Osteocyte (in vitro differentiated cells): ENCODE results near the gene SAT1. TPM values are rescaled to one million over a fixed set of nuclear protein-coding genes. Genes with fewer than 3 reads are reported as not detected.
A peak's percentile ranks its signal among the peaks of the same experiment; 100 is the strongest.

Source experiments
- DNase-seq: peaks from one replicate; pipeline ENCODE4 v3.0.0; 2021; ENCODE audit warnings: mixed read lengths; ENCODE audit not compliant: unreplicated experiment; ENCODE audit errors: extremely low spot score
- H3K27ac Mint-ChIP-seq: one replicate; pipeline ENCODE4 v1.8.0; 2021; ENCODE audit warnings: mild to moderate bottlenecking, mixed read lengths; ENCODE audit not compliant: unreplicated experiment
- H3K27me3 Mint-ChIP-seq: one replicate; pipeline ENCODE4 v1.8.0; 2021; ENCODE audit warnings: mixed read lengths; ENCODE audit not compliant: unreplicated experiment
- H3K36me3 Mint-ChIP-seq: one replicate; pipeline ENCODE4 v1.8.0; 2021; ENCODE audit warnings: mixed read lengths; ENCODE audit not compliant: unreplicated experiment
- H3K4me1 Mint-ChIP-seq: one replicate; pipeline ENCODE4 v1.8.0; 2021; ENCODE audit warnings: mixed read lengths; ENCODE audit not compliant: unreplicated experiment
- H3K4me3 Mint-ChIP-seq: one replicate; pipeline ENCODE4 v1.8.0; 2021; ENCODE audit warnings: mild to moderate bottlenecking, moderate library complexity, mixed read lengths; ENCODE audit not compliant: unreplicated experiment
- H3K9me3 Mint-ChIP-seq: one replicate; pipeline ENCODE4 v1.8.0; 2021; ENCODE audit warnings: mixed read lengths; ENCODE audit not compliant: unreplicated experiment
- CTCF ChIP-seq: fragments of 200-600 bp; sonication (generic); IDR thresholded peaks from 2 replicates; pipeline ENCODE4 v1.5.0; 2021; ENCODE audit warnings: antibody characterized with exemption, mild to moderate bottlenecking, moderate library complexity
- total RNA-seq: library from RNA; stranded (reverse); gene quantifications from 2 replicates; pipeline ENCODE4 v1.2.1, GENCODE V29; 2021

The SAT1 gene
- total RNA-seq, 1 donor from 2014 or later, result 234 TPM

- no peak overlapping the region for H3K4me3 Mint-ChIP-seq
- H3K27ac Mint-ChIP-seq, result peak overlapping the region; percentile 14
- no peaks in the 10 kb centered on the region for H3K36me3 Mint-ChIP-seq
- H3K4me1 Mint-ChIP-seq, result peaks cover 33% of the 10 kb centered on the region
- no peak for DNase-seq
- H3K27me3 Mint-ChIP-seq, result no peaks in the 10 kb centered on the region
- no peak for TF ChIP-seq CTCF
- no peaks in the 10 kb centered on the region for H3K9me3 Mint-ChIP-seq
Observed at GRCh38 chrX:23797371-23798128, 14.6 kb downstream of the SAT1 start.

DNA sequence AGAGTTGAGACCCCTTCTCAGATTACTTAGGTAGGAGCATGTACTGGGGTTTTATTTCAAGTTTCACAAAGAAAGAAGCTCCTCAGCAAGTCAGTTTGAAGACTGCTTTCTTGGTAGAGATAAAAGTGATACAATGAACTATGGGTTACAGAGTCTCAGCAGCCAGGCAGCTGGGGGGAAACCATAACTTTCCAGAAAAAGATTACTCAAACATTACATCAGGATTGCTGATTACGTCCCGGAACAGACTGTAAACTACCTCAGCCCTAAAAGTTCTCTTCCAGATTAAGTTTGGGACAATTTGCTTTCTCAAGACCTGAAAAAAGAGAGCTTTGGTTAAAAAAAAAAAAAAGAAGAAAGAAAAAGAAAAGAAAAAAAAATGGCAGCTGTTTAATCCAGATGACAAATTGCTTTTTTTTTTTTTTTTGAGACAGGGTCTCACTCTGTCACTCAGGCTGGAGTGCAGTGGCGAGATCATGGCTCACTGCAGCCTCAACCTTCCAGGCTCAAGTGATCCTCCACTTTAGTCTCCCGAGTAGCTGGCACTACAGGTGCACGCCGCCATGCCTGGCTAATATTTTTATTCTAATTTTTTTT, 16.6 kb downstream of the SAT1 start:
- Mint-ChIP-seq H3K4me3 (no peak overlapping the region), H3K4me1 (peaks cover 44% of the 10 kb centered on the region), H3K36me3 (no peaks in the 10 kb centered on the region), H3K27ac (peak overlapping the region; percentile 31), H3K9me3 (no peaks in the 10 kb centered on the region), H3K27me3 (no peaks in the 10 kb centered on the region)
- no peak for DNase-seq
- no peak for TF ChIP-seq CTCF

DNA sequence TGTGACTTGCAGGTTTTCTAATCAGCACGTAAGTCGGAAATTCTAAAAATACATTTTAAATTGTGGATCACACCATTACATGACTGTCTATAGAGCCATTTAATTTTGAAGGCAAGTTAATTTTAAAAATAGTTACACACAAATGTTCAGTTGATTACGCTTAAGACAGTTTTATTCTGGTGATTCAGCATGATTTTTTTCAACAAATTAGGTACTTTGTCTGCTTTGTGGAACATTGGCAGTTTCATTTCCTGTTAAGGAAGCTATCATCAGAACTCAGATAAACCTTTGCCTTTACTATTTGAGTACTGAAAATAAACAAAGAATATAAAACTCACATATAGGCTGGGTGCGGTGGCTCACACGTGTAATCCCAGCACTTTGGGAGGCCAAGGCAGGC, 19.5 kb downstream of the SAT1 start:
- no peak for DNase-seq

DNA sequence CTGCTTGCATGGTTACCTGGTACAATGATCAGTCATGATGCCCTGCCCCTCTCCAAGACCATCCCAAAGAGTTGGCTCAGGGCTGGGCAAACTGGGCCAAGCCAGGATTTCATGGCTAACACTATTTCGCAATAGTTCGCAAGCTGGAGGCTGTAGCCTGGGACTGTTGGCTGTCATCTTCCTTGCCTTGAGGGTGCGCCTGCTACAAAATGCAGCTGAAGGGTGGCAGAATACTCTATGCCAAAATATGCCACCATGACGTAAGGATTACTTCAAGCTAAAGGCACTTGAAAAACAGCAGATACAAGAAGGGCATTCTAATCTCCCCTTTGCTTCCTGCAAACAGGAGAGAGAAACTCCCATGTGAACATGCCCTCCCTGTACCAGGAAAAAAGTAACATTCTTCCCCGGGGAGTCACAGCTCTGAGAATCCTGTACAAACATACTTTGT, 21.0 kb downstream of the SAT1 start:
- DNase-seq, result no peak
- Mint-ChIP-seq H3K27me3 (no peaks in the 10 kb centered on the region), H3K4me3 (no peak overlapping the region), H3K36me3 (no peaks in the 10 kb centered on the region), H3K27ac (peak overlapping the region; percentile 77), H3K9me3 (no peaks in the 10 kb centered on the region), H3K4me1 (peaks cover 42% of the 10 kb centered on the region)
- TF ChIP-seq CTCF, result no peak

More for the DNA sequence above, 19.5 kb downstream of the SAT1 start:
- no peak overlapping the region for H3K4me3 Mint-ChIP-seq
- peak overlapping the region; percentile 23 for H3K27ac Mint-ChIP-seq
- H3K4me1 Mint-ChIP-seq, result peaks cover 46% of the 10 kb centered on the region
- no peak for TF ChIP-seq CTCF
- H3K36me3 Mint-ChIP-seq, result no peaks in the 10 kb centered on the region
- no peaks in the 10 kb centered on the region for H3K9me3 Mint-ChIP-seq
- no peaks in the 10 kb centered on the region for H3K27me3 Mint-ChIP-seq

- DNase-seq, result no peak
- Mint-ChIP-seq H3K36me3 (no peaks in the 10 kb centered on the region), H3K27me3 (no peaks in the 10 kb centered on the region), H3K4me3 (no peak overlapping the region), H3K4me1 (peaks cover 37% of the 10 kb centered on the region), H3K9me3 (no peaks in the 10 kb centered on the region), H3K27ac (peak overlapping the region; percentile 77)
- no peak for TF ChIP-seq CTCF
Observed at GRCh38 chrX:23804578-23804977, 21.6 kb downstream of the SAT1 start.
